MCF 10A (cell line): ENCODE measurements around the gene SYNE1. TPM values are rescaled to one million over a fixed set of nuclear protein-coding genes. Genes with fewer than 3 reads are reported as not detected.

Source experiments
- BruUV-seq: library from RNA; stranded (reverse); fragments of 400-500 nt; replicated peaks from 2 replicates; lab custom pipeline; 2021; lab: Mats Ljungman, UMichigan
- CTCF ChIA-PET: fragments of 300-600 bp; sonication (Branson Sonifier 250); formaldehyde crosslinking; extraction: SDS; loops from one replicate; lab custom pipeline; 2021; ENCODE audit warnings: antibody characterized with exemption, inconsistent platforms; lab: Yijun Ruan, JAX
- POLR2A ChIA-PET: fragments of 300-600, 350-650 bp; sonication (Branson Sonifier 250); formaldehyde crosslinking; extraction: SDS; loops from one replicate; lab custom pipeline; 2020; ENCODE audit warnings: antibody characterized with exemption, inconsistent platforms; lab: Yijun Ruan, JAX
- DNase-seq: peaks from one replicate; pipeline ENCODE4 v3.0.0-alpha.2; 2018; ENCODE audit not compliant: unreplicated experiment
- H3K27ac Mint-ChIP-seq: one replicate; pipeline ENCODE4 v1.8.0; 2022; ENCODE audit warnings: mild to moderate bottlenecking, low read depth, mixed read lengths; ENCODE audit not compliant: unreplicated experiment
- H3K27me3 Mint-ChIP-seq: one replicate; pipeline ENCODE4 v1.8.0; 2022; ENCODE audit warnings: mixed read lengths; ENCODE audit not compliant: insufficient read depth, unreplicated experiment
- H3K36me3 Mint-ChIP-seq: one replicate; pipeline ENCODE4 v1.8.0; 2022; ENCODE audit warnings: mild to moderate bottlenecking, moderate library complexity, mixed read lengths; ENCODE audit not compliant: insufficient read depth, unreplicated experiment
- H3K4me1 Mint-ChIP-seq: one replicate; pipeline ENCODE4 v1.8.0; 2022; ENCODE audit warnings: mixed read lengths; ENCODE audit not compliant: insufficient read depth, unreplicated experiment
- H3K4me3 Mint-ChIP-seq: one replicate; pipeline ENCODE4 v1.8.0; 2022; ENCODE audit warnings: mild to moderate bottlenecking, moderate library complexity, mixed read lengths; ENCODE audit not compliant: unreplicated experiment
- H3K9me3 Mint-ChIP-seq: one replicate; pipeline ENCODE4 v1.8.0; 2022; ENCODE audit warnings: mixed read lengths; ENCODE audit not compliant: unreplicated experiment
- CTCF ChIP-seq: fragments of 200-600 bp; IDR thresholded peaks from one replicate; pipeline ENCODE4 v1.8.0; 2022; ENCODE audit warnings: antibody characterized with exemption, mild to moderate bottlenecking; ENCODE audit not compliant: unreplicated experiment
- intact Hi-C: fragments of 100-400 bp; cut with micrococcal nuclease; formaldehyde crosslinking; loops from 2 replicates; pipeline ENCODE4 v1.14.1; 2022
- total RNA-seq: library from RNA; stranded (reverse); gene quantifications from 2 replicates; pipeline ENCODE4 v1.2.3, GENCODE V29; 2022

Gene SYNE1
- total RNA-seq, 1 experiment from 2014 or later: 25.4 TPM

GRCh38 chr6:152184573-152184916, 452.6 kb downstream of the SYNE1 start:
- Mint-ChIP-seq H3K36me3 (no peaks in the 10 kb centered on the region), H3K27me3 (no peaks in the 10 kb centered on the region), H3K27ac (no peak overlapping the region), H3K4me1 (peaks cover 5% of the 10 kb centered on the region), H3K9me3 (no peaks in the 10 kb centered on the region), H3K4me3 (no peak overlapping the region)
- intact Hi-C loops: no loop called here
- no peak for TF ChIP-seq CTCF
- CTCF ChIA-PET: no interaction called here
- no peak for DNase-seq
- POLR2A ChIA-PET: interaction anchor here (0.9 kb wide), 1 partner anchor 41 kb away, joined by 3 read pairs; no protein-coding TSS in a partner anchor
- no TSS peak for BruUV-seq

GRCh38 chr6:152180601-152181000, 456.6 kb downstream of the SYNE1 start:
- DNase-seq: no peak
- peaks cover 5% of the 10 kb centered on the region for H3K4me1 Mint-ChIP-seq
- H3K27me3 Mint-ChIP-seq: no peaks in the 10 kb centered on the region
- no peak overlapping the region for H3K27ac Mint-ChIP-seq
- intact Hi-C loops: no loop called here
- H3K4me3 Mint-ChIP-seq: no peak overlapping the region
- H3K36me3 Mint-ChIP-seq: peaks cover 9% of the 10 kb centered on the region
- TF ChIP-seq CTCF: no peak
- BruUV-seq: no TSS peak
- POLR2A ChIA-PET: no interaction called here
- H3K9me3 Mint-ChIP-seq: no peaks in the 10 kb centered on the region
- CTCF ChIA-PET: no interaction called here

- Mint-ChIP-seq H3K4me1 (no peaks in the 10 kb centered on the region), H3K9me3 (no peaks in the 10 kb centered on the region), H3K27ac (no peak overlapping the region), H3K4me3 (no peak overlapping the region), H3K36me3 (peaks cover 13% of the 10 kb centered on the region), H3K27me3 (no peaks in the 10 kb centered on the region)
- TF ChIP-seq CTCF: no peak
- CTCF ChIA-PET: no interaction called here
- intact Hi-C loops: no loop called here
- no peak for DNase-seq
- POLR2A ChIA-PET: no interaction called here
- BruUV-seq: no TSS peak
Observed at GRCh38 chr6:152176268-152176667, 460.9 kb downstream of the SYNE1 start.

GRCh38 chr6:152173957-152174356, 463.2 kb downstream of the SYNE1 start:
- Mint-ChIP-seq H3K27ac (no peak overlapping the region), H3K27me3 (no peaks in the 10 kb centered on the region), H3K4me3 (no peak overlapping the region), H3K9me3 (no peaks in the 10 kb centered on the region), H3K36me3 (peaks cover 13% of the 10 kb centered on the region), H3K4me1 (no peaks in the 10 kb centered on the region)
- TF ChIP-seq CTCF: no peak
- DNase-seq: peak; percentile 4
- POLR2A ChIA-PET: interaction anchor here (0.6 to 1.6 kb wide), 3 partner anchors 128 to 412 kb away, joined by 3 read pairs; no protein-coding TSS in a partner anchor
- intact Hi-C loops: no loop called here
- CTCF ChIA-PET: interaction anchor here (0.6 to 0.7 kb wide), 2 partner anchors 43 to 74 kb away, joined by 3 read pairs; no protein-coding TSS in a partner anchor
- no TSS peak for BruUV-seq
